ENCODE measurements around the gene MYO10.

DNA sequence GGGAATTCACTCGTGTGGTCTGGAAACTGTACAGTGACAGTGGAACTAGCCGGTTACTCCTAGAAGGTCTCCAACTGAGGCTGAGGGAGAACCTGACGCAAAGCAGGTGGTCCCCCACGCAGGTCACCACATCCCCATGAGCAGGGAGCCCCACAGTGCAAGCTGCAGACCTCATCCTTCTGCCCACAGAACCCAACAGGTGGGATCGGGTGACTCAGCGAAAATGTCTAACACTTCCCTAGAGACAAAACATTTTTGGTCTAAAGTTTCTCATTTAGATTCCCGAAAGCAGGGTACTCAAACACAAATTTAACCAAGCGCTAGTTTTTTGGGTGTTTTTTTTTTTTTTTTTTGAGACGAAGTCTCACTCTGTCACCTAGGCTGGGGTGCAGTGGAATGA is 256.9 kb downstream of the MYO10 start:
- TF ChIP-seq POLR2A (IDR thresholded peaks at IDR 0.05): no peak
- TF ChIP-seq, protein P1, sequence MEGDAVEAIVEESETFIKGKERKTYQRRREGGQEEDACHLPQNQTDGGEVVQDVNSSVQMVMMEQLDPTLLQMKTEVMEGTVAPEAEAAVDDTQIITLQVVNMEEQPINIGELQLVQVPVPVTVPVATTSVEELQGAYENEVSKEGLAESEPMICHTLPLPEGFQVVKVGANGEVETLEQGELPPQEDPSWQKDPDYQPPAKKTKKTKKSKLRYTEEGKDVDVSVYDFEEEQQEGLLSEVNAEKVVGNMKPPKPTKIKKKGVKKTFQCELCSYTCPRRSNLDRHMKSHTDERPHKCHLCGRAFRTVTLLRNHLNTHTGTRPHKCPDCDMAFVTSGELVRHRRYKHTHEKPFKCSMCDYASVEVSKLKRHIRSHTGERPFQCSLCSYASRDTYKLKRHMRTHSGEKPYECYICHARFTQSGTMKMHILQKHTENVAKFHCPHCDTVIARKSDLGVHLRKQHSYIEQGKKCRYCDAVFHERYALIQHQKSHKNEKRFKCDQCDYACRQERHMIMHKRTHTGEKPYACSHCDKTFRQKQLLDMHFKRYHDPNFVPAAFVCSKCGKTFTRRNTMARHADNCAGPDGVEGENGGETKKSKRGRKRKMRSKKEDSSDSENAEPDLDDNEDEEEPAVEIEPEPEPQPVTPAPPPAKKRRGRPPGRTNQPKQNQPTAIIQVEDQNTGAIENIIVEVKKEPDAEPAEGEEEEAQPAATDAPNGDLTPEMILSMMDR (IDR thresholded peaks at IDR 0.05): no peak
